VCaP (cell line): Measurements from ENCODE around the gene SV2B.

Experiments used
- H3K27ac ChIP-seq: fragments of 450-650 bp; 2 replicates; pipeline ENCODE4 v1.5.1; 2017
- CTCF ChIP-seq: fragments of 450-650 bp; conservative IDR thresholded peaks from 2 replicates; pipeline ENCODE4 v1.5.1; 2017; ENCODE audit warnings: mild to moderate bottlenecking, moderate library complexity

Gene SV2B

GRCh38 chr15:91142106-91142744 lies 42.2 kb downstream of the SV2B start:
- peak overlapping the region; percentile 83 for H3K27ac ChIP-seq
- TF ChIP-seq CTCF: peak; percentile 92

DNA sequence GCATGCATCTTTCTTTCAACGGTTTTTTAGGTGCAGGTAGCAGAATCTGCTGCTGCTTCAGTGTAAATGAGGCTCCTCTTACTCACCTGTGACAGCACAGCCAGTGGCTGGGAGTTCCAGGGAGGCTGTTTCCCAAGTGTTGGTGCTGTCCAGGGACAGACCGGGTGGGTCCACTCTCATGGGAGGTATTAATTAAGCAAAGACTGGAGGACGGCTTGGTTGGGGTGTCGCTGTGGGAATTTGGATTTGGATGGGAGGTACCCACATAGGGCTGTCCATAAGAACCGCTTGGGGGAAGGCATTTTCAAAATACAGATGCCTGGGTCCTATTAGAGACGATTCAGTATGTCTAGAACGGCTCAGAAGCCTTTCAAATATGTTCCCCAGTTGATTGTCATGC lies 42.9 kb downstream of the SV2B start:
- TF ChIP-seq CTCF: no peak
- peak overlapping the region; percentile 83 for H3K27ac ChIP-seq

DNA sequence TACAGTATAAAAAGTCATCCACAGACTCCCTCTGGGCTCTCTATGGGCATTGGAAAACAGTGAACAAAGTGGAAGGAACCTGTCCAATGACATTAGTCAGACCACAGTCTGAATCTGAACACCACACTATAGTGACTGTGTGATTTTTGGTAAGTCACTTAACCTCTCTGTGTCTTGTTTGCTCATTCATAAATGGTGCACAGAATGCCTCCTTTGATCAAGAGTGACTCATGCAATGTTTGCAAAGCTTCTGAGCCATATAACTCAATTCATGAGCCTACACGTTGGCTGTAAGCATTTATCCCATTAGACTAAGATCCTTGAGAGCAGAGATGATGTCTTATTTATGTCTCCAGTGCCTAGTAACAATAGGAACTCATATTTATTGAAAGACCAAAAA lies 46.7 kb downstream of the SV2B start:
- no peak overlapping the region for H3K27ac ChIP-seq
- no peak for TF ChIP-seq CTCF

- TF ChIP-seq CTCF: no peak
- no peak overlapping the region for H3K27ac ChIP-seq
Observed at GRCh38 chr15:91148243-91148642, 48.2 kb downstream of the SV2B start.

- TF ChIP-seq CTCF: no peak
- H3K27ac ChIP-seq: no peak overlapping the region
Observed at GRCh38 chr15:91150502-91151160, 50.6 kb downstream of the SV2B start.

- TF ChIP-seq CTCF: no peak
Observed at GRCh38 chr15:91151781-91152563, 51.9 kb downstream of the SV2B start.

GRCh38 chr15:91152896-91153581 lies 53.0 kb downstream of the SV2B start:
- no peak overlapping the region for H3K27ac ChIP-seq
- TF ChIP-seq CTCF: no peak

More at GRCh38 chr15:91151781-91152563, 51.9 kb downstream of the SV2B start:
- H3K27ac ChIP-seq: no peak overlapping the region
